ENCODE data around the gene ARG2.

DNA sequence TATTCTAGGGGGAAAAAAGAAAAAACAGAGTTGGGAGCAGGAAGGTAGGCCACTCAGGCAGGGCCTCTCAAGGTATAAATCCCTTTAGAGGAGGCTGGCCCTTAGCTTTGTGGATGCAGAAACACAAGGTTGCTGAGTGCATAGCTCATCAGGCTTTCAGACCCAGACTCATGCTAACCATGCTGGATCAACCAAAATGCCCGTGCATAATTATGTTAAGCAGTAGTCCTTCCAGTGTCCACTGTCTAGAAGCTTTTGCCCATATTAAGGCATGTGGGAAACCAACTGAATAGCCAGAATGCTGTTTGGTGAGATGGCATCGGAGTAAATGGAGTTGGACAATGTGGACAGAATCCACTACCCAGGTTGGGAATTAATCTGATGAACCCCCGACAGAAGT is 18.9 kb downstream of the ARG2 start:
- TF ChIP-seq, protein P1, sequence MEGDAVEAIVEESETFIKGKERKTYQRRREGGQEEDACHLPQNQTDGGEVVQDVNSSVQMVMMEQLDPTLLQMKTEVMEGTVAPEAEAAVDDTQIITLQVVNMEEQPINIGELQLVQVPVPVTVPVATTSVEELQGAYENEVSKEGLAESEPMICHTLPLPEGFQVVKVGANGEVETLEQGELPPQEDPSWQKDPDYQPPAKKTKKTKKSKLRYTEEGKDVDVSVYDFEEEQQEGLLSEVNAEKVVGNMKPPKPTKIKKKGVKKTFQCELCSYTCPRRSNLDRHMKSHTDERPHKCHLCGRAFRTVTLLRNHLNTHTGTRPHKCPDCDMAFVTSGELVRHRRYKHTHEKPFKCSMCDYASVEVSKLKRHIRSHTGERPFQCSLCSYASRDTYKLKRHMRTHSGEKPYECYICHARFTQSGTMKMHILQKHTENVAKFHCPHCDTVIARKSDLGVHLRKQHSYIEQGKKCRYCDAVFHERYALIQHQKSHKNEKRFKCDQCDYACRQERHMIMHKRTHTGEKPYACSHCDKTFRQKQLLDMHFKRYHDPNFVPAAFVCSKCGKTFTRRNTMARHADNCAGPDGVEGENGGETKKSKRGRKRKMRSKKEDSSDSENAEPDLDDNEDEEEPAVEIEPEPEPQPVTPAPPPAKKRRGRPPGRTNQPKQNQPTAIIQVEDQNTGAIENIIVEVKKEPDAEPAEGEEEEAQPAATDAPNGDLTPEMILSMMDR (IDR thresholded peaks at IDR 0.05): no peak
- TF ChIP-seq POLR2A (IDR thresholded peaks at IDR 0.05): no peak

All from uterus (tissue), 2 donors.